Measurements from ENCODE around the gene CD209.

The CD209 gene

DNA sequence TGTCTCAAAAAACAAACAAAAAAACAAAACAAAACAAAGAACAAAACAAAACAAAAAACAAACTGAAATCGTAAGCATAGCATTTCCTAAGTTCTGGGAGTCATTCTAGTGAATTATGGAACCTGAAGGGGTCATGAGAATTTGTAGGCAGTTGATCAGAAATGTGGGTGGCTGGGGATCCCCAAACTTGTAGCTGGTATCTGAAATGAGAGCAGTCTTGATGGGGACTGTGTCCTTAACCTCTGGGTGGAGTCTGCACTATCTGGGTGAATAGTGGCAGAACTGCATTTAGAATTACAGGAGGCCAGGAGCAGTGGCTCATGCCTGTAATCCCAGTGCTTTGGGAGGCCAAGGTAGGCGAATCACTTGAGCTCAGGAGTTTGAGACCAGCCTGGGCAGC, 21.5 kb downstream of the CD209 start:
- no peak overlapping the region for H3K4me3 ChIP-seq
- no peak overlapping the region for H3K27ac ChIP-seq
- H3K4me1 ChIP-seq: no peaks in the 10 kb centered on the region
- no peak for DNase-seq
- peaks cover 0 to 37% of the 10 kb centered on the region in 2 donors for H3K27me3 ChIP-seq
- no peaks in the 10 kb centered on the region for H3K9me3 ChIP-seq
- TF ChIP-seq, protein P1, sequence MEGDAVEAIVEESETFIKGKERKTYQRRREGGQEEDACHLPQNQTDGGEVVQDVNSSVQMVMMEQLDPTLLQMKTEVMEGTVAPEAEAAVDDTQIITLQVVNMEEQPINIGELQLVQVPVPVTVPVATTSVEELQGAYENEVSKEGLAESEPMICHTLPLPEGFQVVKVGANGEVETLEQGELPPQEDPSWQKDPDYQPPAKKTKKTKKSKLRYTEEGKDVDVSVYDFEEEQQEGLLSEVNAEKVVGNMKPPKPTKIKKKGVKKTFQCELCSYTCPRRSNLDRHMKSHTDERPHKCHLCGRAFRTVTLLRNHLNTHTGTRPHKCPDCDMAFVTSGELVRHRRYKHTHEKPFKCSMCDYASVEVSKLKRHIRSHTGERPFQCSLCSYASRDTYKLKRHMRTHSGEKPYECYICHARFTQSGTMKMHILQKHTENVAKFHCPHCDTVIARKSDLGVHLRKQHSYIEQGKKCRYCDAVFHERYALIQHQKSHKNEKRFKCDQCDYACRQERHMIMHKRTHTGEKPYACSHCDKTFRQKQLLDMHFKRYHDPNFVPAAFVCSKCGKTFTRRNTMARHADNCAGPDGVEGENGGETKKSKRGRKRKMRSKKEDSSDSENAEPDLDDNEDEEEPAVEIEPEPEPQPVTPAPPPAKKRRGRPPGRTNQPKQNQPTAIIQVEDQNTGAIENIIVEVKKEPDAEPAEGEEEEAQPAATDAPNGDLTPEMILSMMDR (IDR thresholded peaks at IDR 0.05): no peak
- intact Hi-C loops (cut with DNase I; ENCODE audit: low total_unique reads): no loop called here
- H3K36me3 ChIP-seq: no peaks in the 10 kb centered on the region

- peaks cover 0 to 10% of the 10 kb centered on the region in 2 donors for H3K27me3 ChIP-seq
- no peak for DNase-seq
- TF ChIP-seq, protein P1 (IDR thresholded peaks at IDR 0.05): no peak
- H3K9me3 ChIP-seq: peaks cover 0 to 6% (median 0%) of the 10 kb centered on the region in 3 donors
- H3K36me3 ChIP-seq: no peaks in the 10 kb centered on the region
- no peak overlapping the region for H3K4me3 ChIP-seq
- no peaks in the 10 kb centered on the region for H3K4me1 ChIP-seq
- no peak overlapping the region for H3K27ac ChIP-seq
- intact Hi-C loops (cut with DNase I; ENCODE audit: low total_unique reads): no loop called here
Measured at GRCh38 chr19:7722231-7722651, 25.1 kb downstream of the CD209 start.

GRCh38 chr19:7720351-7720750, 27.0 kb downstream of the CD209 start:
- intact Hi-C loops (cut with DNase I; ENCODE audit: low total_unique reads): no loop called here
- Histone ChIP-seq H3K27me3 (peaks cover 0 to 9% of the 10 kb centered on the region in 2 donors), H3K36me3 (no peaks in the 10 kb centered on the region), H3K9me3 (peaks cover 0 to 7% (median 5%) of the 10 kb centered on the region in 3 donors), H3K27ac (no peak overlapping the region), H3K4me1 (no peaks in the 10 kb centered on the region), H3K4me3 (no peak overlapping the region)
- DNase-seq: no peak
- TF ChIP-seq, protein P1 (IDR thresholded peaks at IDR 0.05): no peak

DNA sequence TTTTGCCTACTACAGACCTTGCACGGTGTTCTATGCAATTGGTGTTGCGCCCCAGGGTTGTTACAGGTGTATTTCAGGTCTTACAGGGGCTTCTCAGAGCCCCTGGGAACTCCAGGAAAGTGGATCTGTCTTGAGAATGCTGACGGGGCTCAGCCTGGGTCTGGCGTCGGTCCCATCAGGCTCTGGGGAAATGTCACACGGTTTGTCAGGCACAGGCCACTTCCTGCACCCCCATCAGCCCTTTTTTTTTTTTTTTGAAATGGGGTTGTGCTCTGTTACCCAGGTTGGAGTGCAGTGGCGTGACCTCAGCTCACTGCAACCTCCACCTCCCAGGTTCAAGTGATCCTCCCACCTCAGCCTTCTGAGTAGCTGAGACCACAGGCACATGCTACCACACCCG, 28.7 kb downstream of the CD209 start:
- Histone ChIP-seq H3K4me3 (no peak overlapping the region), H3K9me3 (peaks cover 0 to 7% (median 5%) of the 10 kb centered on the region in 3 donors), H3K27ac (no peak overlapping the region), H3K4me1 (no peaks in the 10 kb centered on the region), H3K27me3 (peaks cover 0 to 6% of the 10 kb centered on the region in 2 donors), H3K36me3 (no peaks in the 10 kb centered on the region)
- TF ChIP-seq, protein P1 (IDR thresholded peaks at IDR 0.05): no peak
- intact Hi-C loops (cut with DNase I; ENCODE audit: low total_unique reads): no loop called here
- no peak for DNase-seq

DNA sequence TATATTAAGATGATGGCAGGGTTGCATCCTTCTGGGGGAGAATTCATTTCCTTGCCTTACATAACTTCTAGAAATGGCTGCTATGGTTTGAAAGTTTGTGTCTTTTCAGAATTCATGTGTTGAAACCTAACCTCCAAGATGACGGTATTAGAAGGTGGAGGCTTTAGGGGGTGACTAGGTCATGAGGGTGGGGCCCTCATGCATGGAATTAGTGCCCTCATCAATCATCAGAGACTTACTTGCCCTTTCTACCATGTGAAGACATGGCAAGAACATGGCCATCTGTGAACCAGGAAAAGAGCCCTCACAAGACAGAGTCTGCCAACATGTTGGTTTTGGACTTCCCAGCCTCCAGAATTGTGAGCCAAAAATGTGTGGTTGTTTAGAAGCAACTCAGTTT, 30.6 kb downstream of the CD209 start:
- intact Hi-C loops (cut with DNase I; ENCODE audit: low total_unique reads): no loop called here
- Histone ChIP-seq H3K27me3 (peaks cover 0 to 3% of the 10 kb centered on the region in 2 donors), H3K27ac (no peak overlapping the region), H3K36me3 (no peaks in the 10 kb centered on the region), H3K9me3 (peaks cover 0 to 7% (median 5%) of the 10 kb centered on the region in 3 donors), H3K4me1 (no peaks in the 10 kb centered on the region), H3K4me3 (no peak overlapping the region)
- no peak for DNase-seq
- TF ChIP-seq, protein P1 (IDR thresholded peaks at IDR 0.05): no peak

DNA sequence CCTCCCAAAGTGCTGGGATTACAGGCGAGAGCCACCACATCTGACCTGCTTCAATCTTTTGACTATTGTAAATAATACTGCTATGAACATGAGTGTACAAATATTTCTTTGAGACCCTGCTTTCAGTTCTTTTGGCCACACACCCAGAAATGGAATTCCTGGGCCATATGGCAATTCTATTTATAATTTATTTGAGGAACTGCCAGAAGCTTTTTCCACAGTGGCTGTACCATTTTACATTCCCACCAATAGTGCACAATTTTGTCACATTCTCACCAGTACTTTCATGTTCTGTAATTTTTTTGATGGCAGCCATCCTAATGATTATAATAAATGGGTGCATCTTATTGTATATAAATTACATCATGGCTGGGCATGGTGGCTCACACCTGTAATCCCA, 31.7 kb downstream of the CD209 start:
- Histone ChIP-seq H3K27me3 (peaks cover 0 to 3% of the 10 kb centered on the region in 2 donors), H3K4me3 (no peak overlapping the region), H3K36me3 (no peaks in the 10 kb centered on the region), H3K27ac (no peak overlapping the region), H3K9me3 (peaks cover 0 to 7% (median 5%) of the 10 kb centered on the region in 3 donors), H3K4me1 (no peaks in the 10 kb centered on the region)
- TF ChIP-seq, protein P1 (IDR thresholded peaks at IDR 0.05): no peak
- DNase-seq: no peak
- intact Hi-C loops (cut with DNase I; ENCODE audit: low total_unique reads): no loop called here
